Trophoblast cell (in vitro differentiated cells and primary cell): ENCODE results near the gene UBR3.
A peak's percentile ranks its signal among the peaks of the same experiment; 100 is the strongest.

Experiments used
- DNase-seq, 2 donors: peaks; one replicate each; pipeline ENCODE4 v3.0.0-alpha.2; 2016
- H2AFZ ChIP-seq: 2 replicates; pipeline ENCODE4 v1.6.1; 2013; ENCODE audit warnings: low read length, moderate library complexity, mild to moderate bottlenecking; ENCODE audit not compliant: insufficient read depth, poor library complexity
- H2AK5ac ChIP-seq: 2 replicates; pipeline ENCODE4 v1.6.1; 2013; ENCODE audit warnings: mild to moderate bottlenecking, low read length
- H2BK120ac ChIP-seq: 2 replicates; pipeline ENCODE4 v1.6.1; 2013; ENCODE audit warnings: low read length, mild to moderate bottlenecking, moderate library complexity; ENCODE audit not compliant: insufficient read depth, poor library complexity
- H2BK12ac ChIP-seq: 2 replicates; pipeline ENCODE4 v1.6.1; 2013; ENCODE audit warnings: mild to moderate bottlenecking, low read length, moderate library complexity
- H2BK5ac ChIP-seq: 2 replicates; pipeline ENCODE4 v1.6.1; 2013; ENCODE audit warnings: low read length, low read depth, moderate library complexity, mild to moderate bottlenecking; ENCODE audit not compliant: poor library complexity
- H3K14ac ChIP-seq: 2 replicates; pipeline ENCODE4 v1.6.1; 2013; ENCODE audit warnings: mild to moderate bottlenecking, low read length
- H3K18ac ChIP-seq: 2 replicates; pipeline ENCODE4 v1.6.1; 2013; ENCODE audit warnings: mild to moderate bottlenecking, low read length
- H3K23ac ChIP-seq: 2 replicates; pipeline ENCODE4 v1.6.1; 2013; ENCODE audit warnings: low read length
- H3K27ac ChIP-seq: 2 replicates; pipeline ENCODE4 v1.5.1; 2013; ENCODE audit warnings: low read depth, mild to moderate bottlenecking, inconsistent platforms, low read length, moderate library complexity
- H3K27me3 ChIP-seq: 2 replicates; pipeline ENCODE4 v1.6.1; 2013; ENCODE audit warnings: inconsistent platforms, mild to moderate bottlenecking, low read length, moderate library complexity; ENCODE audit not compliant: insufficient read depth
- H3K36me3 ChIP-seq, 2 experiments: 1 replicate in 1 of 2; 2 replicates in 1 of 2; pipeline ENCODE4 v1.6.1; 2013; ENCODE audit warnings: low read length in 2 of 2, mild to moderate bottlenecking in 2 of 2, moderate library complexity in 1 of 2; ENCODE audit not compliant: insufficient read depth in 2 of 2, control insufficient read depth in 1 of 2
- H3K4ac ChIP-seq: 2 replicates; pipeline ENCODE4 v1.6.1; 2013; ENCODE audit warnings: low read depth, mild to moderate bottlenecking, low read length, moderate library complexity
- H3K4me1 ChIP-seq, 2 experiments: 1 replicate in 1 of 2; 2 replicates in 1 of 2; pipeline ENCODE4 v1.6.1; 2013; ENCODE audit warnings: low read length in 2 of 2, mild to moderate bottlenecking in 2 of 2, moderate library complexity in 1 of 2; ENCODE audit not compliant: insufficient read depth in 2 of 2, control insufficient read depth in 1 of 2
- H3K4me2 ChIP-seq: 2 replicates; pipeline ENCODE4 v1.6.1; 2013; ENCODE audit warnings: inconsistent platforms, mild to moderate bottlenecking, low read length, moderate library complexity
- H3K4me3 ChIP-seq: 2 replicates; pipeline ENCODE4 v1.5.1; 2013; ENCODE audit warnings: mild to moderate bottlenecking, low read depth, low read length, inconsistent platforms
- H3K79me1 ChIP-seq: one replicate; pipeline ENCODE4 v1.6.1; 2013; ENCODE audit warnings: low read length
- H3K79me2 ChIP-seq: 2 replicates; pipeline ENCODE4 v1.6.1; 2013; ENCODE audit warnings: low read length, mild to moderate bottlenecking; ENCODE audit not compliant: control insufficient read depth, insufficient read depth, poor library complexity
- H3K9ac ChIP-seq: 2 replicates; pipeline ENCODE4 v1.6.1; 2013; ENCODE audit warnings: mild to moderate bottlenecking, low read length
- H3K9me3 ChIP-seq: 2 replicates; pipeline ENCODE4 v1.6.1; 2013; ENCODE audit warnings: low read depth, mild to moderate bottlenecking, control low read depth, inconsistent platforms, low read length; ENCODE audit not compliant: insufficient read depth
- H4K12ac ChIP-seq: 2 replicates; pipeline ENCODE4 v1.6.1; 2013; ENCODE audit warnings: low read depth, mild to moderate bottlenecking, low read length, moderate library complexity
- H4K8ac ChIP-seq: 2 replicates; pipeline ENCODE4 v1.6.1; 2013; ENCODE audit warnings: low read depth, mild to moderate bottlenecking, low read length, moderate library complexity
- H4K91ac ChIP-seq: one replicate; pipeline ENCODE4 v1.6.1; 2013; ENCODE audit warnings: low read depth, mild to moderate bottlenecking, low read length, moderate library complexity
- WGBS: extraction: QIAGEN DNeasy Blood & Tissue Kit; methylation state at CpG from one replicate; pipeline ENCODE4 v1.1.7; 2013; ENCODE audit warnings: missing lambda C conversion rate; ENCODE audit not compliant: insufficient read length, insufficient coverage; ENCODE audit errors: extremely low coverage; 5-methylcytosine and 5-hydroxymethylcytosine counted together

The UBR3 gene

GRCh38 chr2:169797601-169798000, 29.7 kb upstream of the UBR3 start:
- WGBS = no CpG with 5 or more reads among the region's 5 CpGs
- no peak overlapping the region for H2BK120ac ChIP-seq
- H3K9me3 ChIP-seq = peaks cover 2% of the 10 kb centered on the region

GRCh38 chr2:169798397-169798717, 28.9 kb upstream of the UBR3 start:
- Histone ChIP-seq H3K9ac (no peak overlapping the region), H4K12ac (no peak overlapping the region), H3K27me3 (no peaks in the 10 kb centered on the region), H2BK12ac (no peak overlapping the region), H3K4me2 (peak overlapping the region; percentile 89), H3K4ac (no peak overlapping the region), H3K18ac (no peak overlapping the region), H3K23ac (no peak overlapping the region), H3K4me3 (no peak overlapping the region), H3K27ac (peak overlapping the region; percentile 66), H4K8ac (no peak overlapping the region), H2AFZ (no peak overlapping the region), H3K4me1 (no peaks in the 10 kb centered on the region), H2AK5ac (no peak overlapping the region), H3K36me3 (peaks cover 4 to 7% of the 10 kb centered on the region in 2 experiments), H3K9me3 (peaks cover 2% of the 10 kb centered on the region), H3K79me1 (peaks cover 6% of the 10 kb centered on the region), H3K14ac (no peak overlapping the region), H2BK120ac (no peak overlapping the region), H3K79me2 (peaks cover 5% of the 10 kb centered on the region), H4K91ac (no peak overlapping the region), H2BK5ac (no peak overlapping the region)
- DNase-seq = no peak
- WGBS = no CpG with 5 or more reads among the region's 4 CpGs

More at GRCh38 chr2:169797601-169798000, 29.7 kb upstream of the UBR3 start:
- H3K9ac ChIP-seq = no peak overlapping the region
- H3K27ac ChIP-seq = no peak overlapping the region
- no peak overlapping the region for H3K14ac ChIP-seq
- no peak overlapping the region for H3K4me3 ChIP-seq
- H2BK12ac ChIP-seq = no peak overlapping the region
- no peaks in the 10 kb centered on the region for H3K4me1 ChIP-seq
- H3K4me2 ChIP-seq = no peak overlapping the region
- H4K8ac ChIP-seq = peak overlapping the region; percentile 54
- no peak overlapping the region for H4K91ac ChIP-seq
- no peaks in the 10 kb centered on the region for H3K27me3 ChIP-seq
- H3K18ac ChIP-seq = no peak overlapping the region
- peaks cover 5% of the 10 kb centered on the region for H3K79me2 ChIP-seq
- DNase-seq = no peak
- H3K4ac ChIP-seq = no peak overlapping the region
- peaks cover 4 to 7% of the 10 kb centered on the region in 2 experiments for H3K36me3 ChIP-seq
- H3K23ac ChIP-seq = no peak overlapping the region
- H2AK5ac ChIP-seq = no peak overlapping the region
- peaks cover 6% of the 10 kb centered on the region for H3K79me1 ChIP-seq
- H2BK5ac ChIP-seq = no peak overlapping the region
- H4K12ac ChIP-seq = no peak overlapping the region
- H2AFZ ChIP-seq = no peak overlapping the region

GRCh38 chr2:169798718-169799592, 28.3 kb upstream of the UBR3 start, which contains the start of gene SSB:
Gene SSB (plus strand): TSS chr2:169798871. CDS start chr2:169800961, 2,090 bp downstream.
- H4K12ac ChIP-seq = peak within 1 kb of the TSS; percentile 54
- peaks cover 0 to 2% of the 10 kb centered on the region in 2 experiments for H3K4me1 ChIP-seq
- H3K27ac ChIP-seq = peak within 1 kb of the TSS; percentile 85
- H3K18ac ChIP-seq = peak within 1 kb of the TSS; percentile 79
- no peak within 1 kb of the TSS for H3K23ac ChIP-seq
- H3K79me2 ChIP-seq = peaks cover 5% of the 10 kb centered on the region
- peak within 1 kb of the TSS; percentile 85 for H3K9ac ChIP-seq
- H3K36me3 ChIP-seq = peaks cover 4 to 7% of the 10 kb centered on the region in 2 experiments
- peak within 1 kb of the TSS; percentile 98 for H3K4me3 ChIP-seq
- H2AFZ ChIP-seq = peak within 1 kb of the TSS; percentile 61
- peak within 1 kb of the TSS; percentile 43 for H3K14ac ChIP-seq
- H3K79me1 ChIP-seq = peaks cover 6% of the 10 kb centered on the region
- H3K4ac ChIP-seq = peak within 1 kb of the TSS; percentile 76
- WGBS = no CpG with 5 or more reads among the region's 67 CpGs
- no peak within 1 kb of the TSS for H2BK12ac ChIP-seq
- peak within 1 kb of the TSS; percentile 90 for H4K8ac ChIP-seq
- peaks cover 2% of the 10 kb centered on the region for H3K9me3 ChIP-seq
- peak within 1 kb of the TSS; percentile 67 for H4K91ac ChIP-seq
- peak within 1 kb of the TSS; percentile 65 for H2BK5ac ChIP-seq
- no peak within 1 kb of the TSS for H2BK120ac ChIP-seq
- H3K4me2 ChIP-seq = peak within 1 kb of the TSS; percentile 89
- no peaks in the 10 kb centered on the region for H3K27me3 ChIP-seq
- DNase-seq = peak; percentile 93 to 94
- no peak within 1 kb of the TSS for H2AK5ac ChIP-seq

GRCh38 chr2:169803480-169803879, 23.8 kb upstream of the UBR3 start:
- Histone ChIP-seq H3K79me1 (peaks cover 6% of the 10 kb centered on the region), H3K36me3 (peaks cover 10 to 18% of the 10 kb centered on the region in 2 experiments), H2BK5ac (no peak overlapping the region), H3K4ac (no peak overlapping the region), H2AK5ac (no peak overlapping the region), H3K4me2 (no peak overlapping the region), H3K9me3 (peaks cover 2% of the 10 kb centered on the region), H2BK12ac (no peak overlapping the region), H3K9ac (no peak overlapping the region), H4K12ac (no peak overlapping the region), H3K27ac (no peak overlapping the region), H3K14ac (no peak overlapping the region), H3K23ac (no peak overlapping the region), H3K79me2 (peaks cover 5% of the 10 kb centered on the region), H4K8ac (no peak overlapping the region), H3K18ac (no peak overlapping the region), H4K91ac (no peak overlapping the region), H3K4me3 (no peak overlapping the region), H2BK120ac (no peak overlapping the region), H3K4me1 (peaks cover 0 to 2% of the 10 kb centered on the region in 2 experiments), H3K27me3 (no peaks in the 10 kb centered on the region), H2AFZ (no peak overlapping the region)
- no CpG with 5 or more reads among the region's 9 CpGs for WGBS
- no peak for DNase-seq
